Parathyroid adenoma (tissue), 2 donors: ENCODE data around the gene MRPS11.

Source experiments
- H2AFZ ChIP-seq: fragments of 300-600 bp; sonication (generic); one replicate; pipeline ENCODE4 v1.7.0; 2017; ENCODE audit warnings: antibody characterized with exemption, mild to moderate bottlenecking
- H3K27ac ChIP-seq: fragments of 300-600 bp; sonication (generic); one replicate; pipeline ENCODE4 v1.7.0; 2017
- H3K27me3 ChIP-seq: fragments of 300-600 bp; sonication (generic); one replicate; pipeline ENCODE4 v1.7.0; 2017; ENCODE audit warnings: low read length; ENCODE audit not compliant: control insufficient read depth, insufficient read depth
- H3K36me3 ChIP-seq: fragments of 300-600 bp; sonication (generic); one replicate; pipeline ENCODE4 v1.7.0; 2017; ENCODE audit warnings: low read length; ENCODE audit not compliant: control insufficient read depth, insufficient read depth
- H3K4me1 ChIP-seq: fragments of 300-600 bp; sonication (generic); one replicate; pipeline ENCODE4 v1.7.0; 2017; ENCODE audit warnings: control low read depth
- H3K4me2 ChIP-seq: fragments of 300-600 bp; sonication (generic); one replicate; pipeline ENCODE4 v1.7.0; 2017; ENCODE audit warnings: low read length
- H3K4me3 ChIP-seq: fragments of 300-600 bp; sonication (generic); one replicate; pipeline ENCODE4 v1.7.0; 2017; ENCODE audit warnings: low read depth, low read length
- H3K79me2 ChIP-seq: fragments of 300-600 bp; sonication (generic); one replicate; pipeline ENCODE4 v1.7.0; 2017; ENCODE audit warnings: control low read depth
- H3K9ac ChIP-seq: fragments of 300-600 bp; sonication (generic); one replicate; pipeline ENCODE4 v1.7.0; 2017; ENCODE audit warnings: mild to moderate bottlenecking
- H3K9me3 ChIP-seq: fragments of 300-600 bp; sonication (generic); one replicate; pipeline ENCODE4 v1.7.0; 2017; ENCODE audit warnings: low read length; ENCODE audit not compliant: control insufficient read depth
- TF ChIP-seq, protein P1 (sequence below): fragments of 300-600 bp; sonication (generic); IDR thresholded peaks from one replicate; pipeline ENCODE4 v1.7.0; 2017; ENCODE audit warnings: antibody characterized with exemption, mild to moderate bottlenecking
- donor health status: primary hyperparathyroidism.

The MRPS11 gene

DNA sequence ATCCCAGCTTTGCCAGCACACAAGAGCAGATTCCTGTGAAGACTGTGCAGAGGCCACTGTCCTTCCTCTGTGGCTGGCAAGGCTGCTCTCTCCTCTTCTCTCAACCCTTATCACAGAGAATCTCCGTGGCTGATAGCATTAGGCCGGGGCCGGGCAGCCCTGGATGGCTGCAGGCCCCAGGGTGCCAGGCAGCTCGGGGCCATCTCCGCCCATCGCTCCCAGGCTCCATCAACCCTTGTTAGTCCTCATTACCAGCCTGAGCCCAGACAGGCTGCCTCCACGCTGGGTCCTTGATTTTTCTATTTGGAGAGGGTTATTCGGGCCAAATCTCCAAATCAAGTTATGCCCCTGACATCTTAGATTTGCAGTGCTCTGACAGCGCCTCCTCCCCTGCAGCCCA is 39.5 kb upstream of the MRPS11 start:
- no peaks in the 10 kb centered on the region for H3K9me3 ChIP-seq
- H3K4me2 ChIP-seq, result no peak overlapping the region
- no peak overlapping the region for H3K27ac ChIP-seq
- no peaks in the 10 kb centered on the region for H3K4me1 ChIP-seq
- no peak overlapping the region for H3K9ac ChIP-seq
- H3K79me2 ChIP-seq, result no peaks in the 10 kb centered on the region
- TF ChIP-seq, protein P1, sequence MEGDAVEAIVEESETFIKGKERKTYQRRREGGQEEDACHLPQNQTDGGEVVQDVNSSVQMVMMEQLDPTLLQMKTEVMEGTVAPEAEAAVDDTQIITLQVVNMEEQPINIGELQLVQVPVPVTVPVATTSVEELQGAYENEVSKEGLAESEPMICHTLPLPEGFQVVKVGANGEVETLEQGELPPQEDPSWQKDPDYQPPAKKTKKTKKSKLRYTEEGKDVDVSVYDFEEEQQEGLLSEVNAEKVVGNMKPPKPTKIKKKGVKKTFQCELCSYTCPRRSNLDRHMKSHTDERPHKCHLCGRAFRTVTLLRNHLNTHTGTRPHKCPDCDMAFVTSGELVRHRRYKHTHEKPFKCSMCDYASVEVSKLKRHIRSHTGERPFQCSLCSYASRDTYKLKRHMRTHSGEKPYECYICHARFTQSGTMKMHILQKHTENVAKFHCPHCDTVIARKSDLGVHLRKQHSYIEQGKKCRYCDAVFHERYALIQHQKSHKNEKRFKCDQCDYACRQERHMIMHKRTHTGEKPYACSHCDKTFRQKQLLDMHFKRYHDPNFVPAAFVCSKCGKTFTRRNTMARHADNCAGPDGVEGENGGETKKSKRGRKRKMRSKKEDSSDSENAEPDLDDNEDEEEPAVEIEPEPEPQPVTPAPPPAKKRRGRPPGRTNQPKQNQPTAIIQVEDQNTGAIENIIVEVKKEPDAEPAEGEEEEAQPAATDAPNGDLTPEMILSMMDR, result no peak
- H3K4me3 ChIP-seq, result no peak overlapping the region
- no peaks in the 10 kb centered on the region for H3K27me3 ChIP-seq
- no peak overlapping the region for H2AFZ ChIP-seq
- no peaks in the 10 kb centered on the region for H3K36me3 ChIP-seq

DNA sequence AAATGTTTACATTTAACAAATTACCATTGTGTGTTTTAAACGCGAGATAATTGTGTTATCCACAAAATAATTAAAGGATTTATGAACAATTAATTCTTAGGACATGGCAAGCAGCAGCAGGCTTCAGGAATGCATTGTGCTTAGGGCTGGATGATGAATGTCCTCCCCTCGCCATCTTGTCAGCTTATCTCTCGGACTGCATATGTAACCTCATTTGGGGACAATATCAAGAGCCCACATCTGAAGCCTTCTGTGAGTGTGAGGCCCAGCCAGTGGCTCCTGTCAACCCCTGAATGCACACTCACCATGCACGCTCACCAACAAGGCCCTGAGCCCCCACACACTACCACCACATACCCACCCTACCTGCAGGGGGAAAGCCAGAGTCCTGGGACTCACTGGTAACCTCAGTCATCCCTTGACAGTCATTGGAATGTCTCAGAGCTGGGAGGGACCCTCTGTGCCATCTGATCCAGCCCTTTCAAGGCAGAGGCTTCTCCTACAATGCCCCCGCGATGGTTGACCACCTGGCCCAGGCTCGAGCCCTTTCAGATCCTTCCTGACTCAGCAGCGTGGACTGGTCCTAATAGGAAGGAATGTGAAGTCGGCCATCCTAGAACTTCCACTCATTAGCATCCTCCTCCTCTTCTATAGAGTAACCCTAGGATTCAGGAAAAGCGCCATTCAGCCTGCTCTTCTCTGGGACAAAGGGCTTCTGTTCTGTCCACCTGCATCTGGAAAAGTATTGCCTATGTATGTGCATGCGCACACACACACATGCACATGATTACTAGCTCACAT is 38.5 kb upstream of the MRPS11 start:
- no peaks in the 10 kb centered on the region for H3K9me3 ChIP-seq
- TF ChIP-seq, protein P1, result no peak
- H3K9ac ChIP-seq, result no peak overlapping the region
- no peak overlapping the region for H3K4me2 ChIP-seq
- no peak overlapping the region for H3K4me3 ChIP-seq
- H3K79me2 ChIP-seq, result no peaks in the 10 kb centered on the region
- no peaks in the 10 kb centered on the region for H3K36me3 ChIP-seq
- H3K4me1 ChIP-seq, result no peaks in the 10 kb centered on the region
- H3K27ac ChIP-seq, result no peak overlapping the region
- no peak overlapping the region for H2AFZ ChIP-seq
- no peaks in the 10 kb centered on the region for H3K27me3 ChIP-seq

DNA sequence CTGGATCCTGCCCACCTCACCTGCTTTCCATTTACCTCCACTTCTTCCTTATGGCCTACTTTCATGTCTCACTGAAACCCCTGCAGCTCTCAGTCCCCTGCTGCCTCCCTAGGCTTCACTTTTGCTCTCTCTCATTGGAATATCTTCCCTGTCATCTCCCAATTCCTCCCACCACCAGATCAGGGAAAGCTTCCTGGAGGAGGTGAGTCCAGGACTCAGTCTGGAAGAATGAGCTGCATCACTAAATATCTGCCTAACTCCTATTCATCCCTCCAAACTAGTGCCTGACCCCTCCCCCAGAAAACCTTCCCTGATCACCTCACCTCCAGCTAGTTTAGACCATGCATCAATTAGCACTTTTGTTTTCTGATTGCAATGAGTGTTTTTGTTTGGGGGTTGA is 37.5 kb upstream of the MRPS11 start:
- no peak overlapping the region for H3K4me2 ChIP-seq
- no peaks in the 10 kb centered on the region for H3K27me3 ChIP-seq
- H3K79me2 ChIP-seq, result no peaks in the 10 kb centered on the region

DNA sequence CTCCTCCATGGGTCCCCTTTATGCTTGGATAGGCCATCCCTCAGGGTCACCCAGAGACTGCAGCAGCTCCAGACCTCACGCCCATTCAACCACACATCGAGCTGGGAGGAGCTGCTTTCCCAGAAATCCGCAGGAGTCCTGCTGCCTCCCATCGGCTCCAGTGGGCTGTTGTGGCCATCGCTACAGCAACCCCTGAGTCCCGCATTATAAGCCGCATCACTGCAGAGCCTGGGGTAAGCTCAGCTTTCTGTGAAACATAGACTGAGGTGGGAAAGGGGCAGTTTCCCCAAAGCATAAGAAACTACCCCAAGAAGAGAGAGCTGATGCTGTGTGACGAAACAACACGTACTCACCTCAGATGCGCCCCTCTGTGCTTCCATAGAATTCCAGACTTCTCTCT is 36.1 kb upstream of the MRPS11 start:
- no peaks in the 10 kb centered on the region for H3K36me3 ChIP-seq
- no peak overlapping the region for H3K27ac ChIP-seq
- no peak overlapping the region for H3K4me3 ChIP-seq
- H3K79me2 ChIP-seq, result no peaks in the 10 kb centered on the region
- no peaks in the 10 kb centered on the region for H3K27me3 ChIP-seq
- no peak overlapping the region for H2AFZ ChIP-seq
- H3K4me2 ChIP-seq, result no peak overlapping the region
- H3K4me1 ChIP-seq, result no peaks in the 10 kb centered on the region
- TF ChIP-seq, protein P1, result no peak
- H3K9ac ChIP-seq, result no peak overlapping the region
- no peaks in the 10 kb centered on the region for H3K9me3 ChIP-seq

More for the DNA sequence above, 37.5 kb upstream of the MRPS11 start:
- H3K9ac ChIP-seq, result no peak overlapping the region
- H3K4me3 ChIP-seq, result no peak overlapping the region
- no peaks in the 10 kb centered on the region for H3K4me1 ChIP-seq
- TF ChIP-seq, protein P1, result no peak
- H3K36me3 ChIP-seq, result no peaks in the 10 kb centered on the region
- no peaks in the 10 kb centered on the region for H3K9me3 ChIP-seq
- H2AFZ ChIP-seq, result no peak overlapping the region
- no peak overlapping the region for H3K27ac ChIP-seq
